ENCODE measurements around the gene LAMA4.
"Not testable (repeated sequence)": the region's sequence is repeated elsewhere in the genome, so short reads cannot be mapped to it uniquely, and the experiment has no call there.

Gene LAMA4

GRCh38 chr6:112216662-112217551, 37.5 kb downstream of the LAMA4 start:
- DNase-seq (ENCODE audit: low read depth), result no peak

DNA sequence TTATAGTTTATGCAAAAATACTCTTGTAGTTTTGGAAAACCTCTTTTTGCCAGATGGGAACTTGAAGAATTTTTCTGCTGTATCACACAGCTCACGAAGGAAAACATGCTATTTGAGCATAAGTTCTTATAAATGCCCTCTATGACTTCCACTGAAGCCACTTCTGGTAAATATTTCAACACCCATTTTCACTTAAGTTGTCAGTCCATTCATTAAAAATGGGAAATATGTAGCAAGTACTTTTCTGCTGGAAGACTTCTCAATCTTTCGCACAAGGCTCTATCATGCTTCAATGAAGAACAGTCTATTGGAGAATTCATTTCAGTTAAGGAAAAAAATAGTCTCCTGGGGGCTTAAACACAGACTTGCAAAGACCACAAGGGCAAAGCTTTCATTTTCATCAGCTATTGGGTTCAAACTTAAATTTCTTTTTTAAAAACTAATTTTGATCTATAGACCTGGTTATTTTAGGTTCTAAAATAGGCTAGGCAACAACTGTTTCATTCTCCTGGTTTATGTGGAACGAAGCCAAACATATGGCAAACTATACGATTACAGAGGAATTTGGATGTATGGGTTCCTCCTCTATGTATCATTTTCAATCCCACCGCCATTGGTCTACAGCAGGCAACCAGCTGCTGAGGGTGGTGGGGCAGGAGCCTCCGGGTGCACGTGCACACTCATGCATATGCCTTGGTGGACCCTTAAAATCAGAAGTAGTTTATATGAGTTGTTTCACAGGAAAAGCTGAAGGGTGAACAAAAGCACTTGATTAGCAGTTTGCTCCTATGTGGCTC, 38.7 kb downstream of the LAMA4 start:
- no peak for DNase-seq (ENCODE audit: low read depth)

GRCh38 chr6:112214739-112215269, 39.6 kb downstream of the LAMA4 start:
- no peak for DNase-seq (ENCODE audit: low read depth)

DNA sequence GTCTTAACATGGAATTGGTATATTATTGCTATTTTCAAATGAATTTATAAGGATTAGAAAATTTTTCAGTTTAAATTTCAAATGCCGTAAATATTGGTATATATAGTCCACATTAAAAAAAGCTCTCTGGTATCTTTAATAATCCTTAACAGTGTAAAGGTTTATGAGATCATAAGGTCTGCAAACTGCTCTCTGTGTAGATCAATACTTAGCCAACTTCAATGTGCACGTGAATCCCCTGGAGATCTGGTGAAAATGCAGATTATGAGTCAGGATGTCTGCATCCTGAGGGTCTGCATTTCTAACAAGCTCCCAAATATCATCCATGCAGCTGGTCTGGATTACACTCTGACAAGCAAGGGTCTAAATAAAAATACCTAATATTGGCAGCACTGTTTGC, 43.5 kb downstream of the LAMA4 start:
- DNase-seq (ENCODE audit: low read depth), result no peak

GRCh38 chr6:112209131-112209530, 45.2 kb downstream of the LAMA4 start:
- no peak for DNase-seq (ENCODE audit: low read depth)

DNA sequence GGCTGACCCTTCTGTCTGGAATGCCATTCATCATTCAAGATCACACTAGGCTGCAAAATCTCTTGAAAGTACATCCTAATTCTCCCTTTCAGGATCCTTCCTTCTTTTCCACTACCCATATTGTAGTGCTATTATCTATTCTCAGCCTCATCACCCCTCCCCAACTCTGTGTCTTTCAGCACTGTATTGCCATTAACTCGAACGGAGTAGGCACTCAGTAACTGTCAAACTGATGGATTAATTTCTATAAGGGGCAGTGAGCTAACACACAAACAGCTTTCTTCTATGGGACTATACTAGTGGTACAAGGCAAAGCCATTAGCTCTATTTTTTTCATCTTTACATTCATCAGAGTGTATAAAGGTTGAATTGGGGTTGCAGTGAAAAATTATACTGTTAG, 46.6 kb downstream of the LAMA4 start:
- no peak for DNase-seq (ENCODE audit: low read depth)

GRCh38 chr6:112207131-112207530, 47.2 kb downstream of the LAMA4 start:
- no peak for DNase-seq (ENCODE audit: low read depth)

DNA sequence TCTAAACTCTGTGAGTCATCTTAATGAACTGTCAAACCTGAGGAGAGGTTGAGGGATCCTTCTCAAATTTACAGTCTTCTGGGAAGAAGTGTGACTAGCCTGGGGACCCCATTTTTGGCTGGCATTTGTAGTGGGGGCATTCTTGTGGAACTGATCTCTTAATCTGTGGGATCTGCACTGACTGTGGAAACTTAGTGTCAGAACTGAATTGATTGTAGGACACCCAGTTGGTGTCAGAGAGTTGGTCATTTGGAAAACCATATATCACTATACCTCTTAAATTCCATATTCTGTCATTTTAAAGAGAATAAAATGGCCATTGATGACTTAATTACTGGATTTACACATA, 48.3 kb downstream of the LAMA4 start:
- DNase-seq (ENCODE audit: low read depth), result no peak

DNA sequence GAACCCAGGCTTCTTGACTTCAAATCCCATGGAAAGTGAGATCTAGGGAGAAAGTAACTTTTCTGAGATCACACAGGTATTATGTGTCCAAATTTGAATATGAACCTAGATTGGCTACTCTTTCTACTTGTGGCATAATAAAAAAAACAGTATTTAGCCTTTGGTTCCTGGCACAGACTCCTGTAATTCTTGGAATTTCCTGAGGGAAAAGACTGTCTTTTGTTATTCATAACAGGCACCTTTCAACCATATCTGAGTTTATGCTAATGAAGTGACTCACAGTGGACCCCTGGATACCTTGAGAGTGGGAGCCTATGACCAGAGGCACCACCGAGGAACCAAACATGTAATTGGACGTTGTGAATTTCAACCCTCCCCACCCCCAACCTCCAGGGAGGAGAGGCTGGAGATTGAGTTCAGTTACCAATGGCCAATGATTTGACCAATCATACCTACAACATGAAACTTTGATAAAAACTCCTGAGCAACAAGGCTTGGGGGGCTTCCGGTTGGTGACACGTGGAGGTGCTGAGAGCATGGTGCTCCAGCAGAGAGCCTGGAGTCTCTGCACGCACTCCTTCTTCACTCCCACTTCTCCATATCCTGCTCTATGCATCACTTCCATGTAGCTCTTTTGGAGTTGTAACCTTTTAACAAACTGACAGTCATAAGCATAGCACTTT, 48.8 kb downstream of the LAMA4 start:
- no peak for DNase-seq (ENCODE audit: low read depth)

DNA sequence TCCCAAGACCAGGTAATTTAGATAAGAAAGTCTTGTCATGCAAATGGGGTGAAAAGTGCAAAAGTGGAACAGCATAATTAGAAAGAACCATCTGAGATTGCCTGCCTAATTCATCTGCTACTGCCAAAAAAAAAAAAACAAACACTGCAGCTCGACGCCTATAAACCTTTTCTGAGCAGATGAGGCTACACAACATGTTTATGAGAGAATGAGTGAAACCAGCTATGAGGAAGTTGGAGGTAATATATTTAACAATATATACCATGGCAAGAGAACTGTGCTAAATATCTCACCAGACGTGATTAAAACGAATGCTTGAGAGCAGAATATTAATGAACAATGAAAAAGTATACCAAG, 50.0 kb downstream of the LAMA4 start:
- DNase-seq (ENCODE audit: low read depth), result no peak

GRCh38 chr6:112203577-112204349, 50.6 kb downstream of the LAMA4 start:
- no peak for DNase-seq (ENCODE audit: low read depth)

GRCh38 chr6:112202639-112203341, 51.6 kb downstream of the LAMA4 start:
- DNase-seq (ENCODE audit: low read depth), result no peak

DNA sequence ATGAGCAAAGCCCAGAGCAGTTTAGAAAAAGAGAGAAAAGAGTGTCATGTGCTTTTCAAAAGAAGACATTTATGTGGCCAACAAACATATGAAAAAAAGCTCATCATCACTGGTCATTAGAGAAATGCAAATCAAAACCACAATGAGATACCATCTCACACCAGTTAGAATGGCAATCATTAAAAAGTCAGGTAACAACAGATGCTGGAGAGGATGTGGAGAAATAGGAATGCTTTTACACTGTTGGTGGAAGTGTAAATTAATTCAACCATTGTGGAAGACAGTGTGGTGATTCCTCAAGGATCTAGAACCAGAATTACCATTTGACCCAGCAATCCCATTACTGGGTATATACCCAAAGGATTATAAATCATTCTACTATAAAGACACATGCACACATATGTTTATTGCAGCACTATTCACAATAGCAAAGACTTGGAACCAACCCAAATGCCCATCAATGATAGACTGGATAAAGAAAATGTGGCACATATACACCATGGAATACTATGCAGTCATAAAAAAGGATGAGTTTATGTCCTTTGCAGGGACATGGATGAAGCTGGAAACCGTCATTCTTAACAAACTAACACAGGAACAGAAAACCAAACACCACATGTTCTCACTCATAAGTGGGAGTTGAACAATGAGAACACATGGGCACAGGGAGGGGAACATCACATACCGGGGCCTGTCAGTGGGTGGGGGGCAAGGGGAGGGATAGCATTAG, 54.0 kb downstream of the LAMA4 start:
- not testable (repeated sequence) for DNase-seq (ENCODE audit: low read depth)

GRCh38 chr6:112199001-112199403, 55.4 kb downstream of the LAMA4 start:
- DNase-seq (ENCODE audit: low read depth), result no peak

DNA sequence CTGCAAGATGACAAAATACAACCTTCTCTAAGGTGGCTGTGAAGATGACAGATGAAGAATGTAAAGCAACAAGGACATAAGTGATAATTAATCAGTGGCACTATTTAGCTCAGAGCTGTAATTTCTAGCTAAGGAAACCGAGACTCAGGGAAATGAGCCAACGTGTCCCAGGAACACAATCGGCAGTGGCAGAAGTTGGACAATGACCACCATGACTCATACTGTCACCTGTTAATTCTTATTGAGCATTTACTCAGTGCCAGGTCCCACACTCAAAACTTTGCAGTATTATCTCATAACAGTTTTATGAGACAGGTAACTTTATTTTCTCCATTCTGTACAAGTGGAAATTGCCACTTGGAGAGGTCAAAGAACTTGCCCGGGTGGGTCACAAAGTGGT, 55.8 kb downstream of the LAMA4 start:
- no peak for DNase-seq (ENCODE audit: low read depth)

DNA sequence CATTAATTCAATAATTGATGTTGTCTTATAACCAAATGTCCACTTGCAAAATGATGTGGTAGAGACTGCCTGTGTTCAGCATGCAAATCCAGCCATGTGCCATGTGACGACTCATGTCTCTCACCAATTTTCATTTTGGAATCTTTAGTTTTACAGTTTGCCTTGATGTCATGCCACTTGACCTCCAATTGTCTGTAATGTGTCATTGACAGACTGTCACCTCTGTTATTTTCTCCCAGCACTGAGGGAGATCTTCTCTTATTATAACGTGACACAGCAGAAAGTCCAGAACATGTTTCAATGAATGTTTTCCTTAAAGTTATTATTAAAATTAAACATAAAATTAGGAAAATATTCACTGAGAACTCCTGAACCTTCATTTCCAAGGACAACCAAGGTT, 56.7 kb downstream of the LAMA4 start:
- no peak for DNase-seq (ENCODE audit: low read depth)

GRCh38 chr6:112196306-112196705, 58.1 kb downstream of the LAMA4 start:
- no peak for DNase-seq (ENCODE audit: low read depth)

DNA sequence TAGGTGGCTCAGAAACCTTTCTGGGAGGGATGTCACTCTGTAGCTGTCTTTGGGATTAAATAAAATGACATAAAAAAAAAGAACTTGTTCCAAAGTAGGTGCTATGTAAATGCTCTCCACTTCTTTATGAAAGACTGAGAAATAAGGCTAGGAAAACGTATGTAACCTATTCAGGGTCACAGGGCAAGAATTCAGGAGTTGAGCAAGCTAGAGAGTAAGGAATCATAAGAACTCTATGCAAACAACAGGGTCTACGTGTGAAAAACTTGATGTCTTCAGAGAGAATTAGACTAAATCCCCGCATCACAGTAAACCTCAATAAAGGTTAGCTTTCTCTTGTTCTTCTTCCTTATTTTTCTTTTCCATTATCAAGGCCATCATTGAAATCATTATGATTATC, 59.2 kb downstream of the LAMA4 start:
- no peak for DNase-seq (ENCODE audit: low read depth)

- no peak for DNase-seq (ENCODE audit: low read depth)
These were observed 59.9 kb downstream of the LAMA4 start for GRCh38 chr6:112194511-112194910.

DNA sequence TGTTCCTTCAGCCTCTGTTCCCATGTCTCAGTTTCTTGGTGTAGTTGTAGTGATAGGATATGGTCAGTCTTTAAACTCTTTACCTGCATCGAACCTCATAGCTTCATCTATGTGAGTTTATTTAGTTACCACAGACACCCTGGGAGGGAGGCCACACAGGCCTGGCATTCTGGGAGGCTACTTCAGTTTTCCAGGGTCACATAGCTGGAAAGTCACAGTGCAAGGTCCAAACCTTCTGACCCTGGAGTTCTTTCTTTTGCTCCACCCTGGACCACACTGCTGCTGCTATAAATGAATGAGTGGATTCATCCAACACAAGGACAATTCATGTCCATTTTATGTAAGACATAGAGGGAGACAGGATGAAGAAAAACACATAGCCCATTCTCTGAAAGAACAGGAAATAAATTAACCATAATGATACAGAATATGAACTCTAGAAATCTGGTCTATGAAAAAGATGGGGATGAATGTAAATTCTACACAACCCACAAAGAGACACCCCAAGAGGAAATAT, 60.8 kb downstream of the LAMA4 start:
- no peak for DNase-seq (ENCODE audit: low read depth)
